GM12873 (cell line): ENCODE results near the gene GTPBP4.

Experiments used
- TF ChIP-seq, protein P1 (sequence below): IDR thresholded peaks from 2 replicates; pipeline ENCODE4 v1.5.1; 2012; ENCODE audit warnings: low read depth, mild to moderate bottlenecking, moderate library complexity, low read length, control low read depth; ENCODE audit not compliant: insufficient read depth; ENCODE audit errors: missing control alignments

Gene GTPBP4

DNA sequence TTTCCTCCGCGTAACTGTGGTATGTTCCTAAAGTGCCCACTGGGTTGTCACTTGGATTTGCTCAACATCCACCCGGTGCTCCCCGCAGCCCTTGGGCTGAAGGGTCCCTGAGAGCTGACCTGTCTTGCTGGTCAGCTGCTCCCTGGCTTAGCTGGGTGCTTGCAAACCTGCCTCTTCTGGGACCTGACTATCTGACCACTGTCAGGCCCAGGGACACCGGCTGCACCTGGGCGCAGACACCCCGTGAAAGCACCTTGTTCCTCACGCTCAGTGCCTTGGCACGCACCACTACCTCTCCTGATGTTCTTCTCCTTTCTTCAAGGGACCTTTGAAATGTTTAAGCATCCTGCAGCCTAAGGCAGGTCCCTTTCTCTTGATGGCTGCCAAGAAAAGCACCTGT is 30.1 kb upstream of the GTPBP4 start:
- TF ChIP-seq, protein P1, sequence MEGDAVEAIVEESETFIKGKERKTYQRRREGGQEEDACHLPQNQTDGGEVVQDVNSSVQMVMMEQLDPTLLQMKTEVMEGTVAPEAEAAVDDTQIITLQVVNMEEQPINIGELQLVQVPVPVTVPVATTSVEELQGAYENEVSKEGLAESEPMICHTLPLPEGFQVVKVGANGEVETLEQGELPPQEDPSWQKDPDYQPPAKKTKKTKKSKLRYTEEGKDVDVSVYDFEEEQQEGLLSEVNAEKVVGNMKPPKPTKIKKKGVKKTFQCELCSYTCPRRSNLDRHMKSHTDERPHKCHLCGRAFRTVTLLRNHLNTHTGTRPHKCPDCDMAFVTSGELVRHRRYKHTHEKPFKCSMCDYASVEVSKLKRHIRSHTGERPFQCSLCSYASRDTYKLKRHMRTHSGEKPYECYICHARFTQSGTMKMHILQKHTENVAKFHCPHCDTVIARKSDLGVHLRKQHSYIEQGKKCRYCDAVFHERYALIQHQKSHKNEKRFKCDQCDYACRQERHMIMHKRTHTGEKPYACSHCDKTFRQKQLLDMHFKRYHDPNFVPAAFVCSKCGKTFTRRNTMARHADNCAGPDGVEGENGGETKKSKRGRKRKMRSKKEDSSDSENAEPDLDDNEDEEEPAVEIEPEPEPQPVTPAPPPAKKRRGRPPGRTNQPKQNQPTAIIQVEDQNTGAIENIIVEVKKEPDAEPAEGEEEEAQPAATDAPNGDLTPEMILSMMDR, result no peak

DNA sequence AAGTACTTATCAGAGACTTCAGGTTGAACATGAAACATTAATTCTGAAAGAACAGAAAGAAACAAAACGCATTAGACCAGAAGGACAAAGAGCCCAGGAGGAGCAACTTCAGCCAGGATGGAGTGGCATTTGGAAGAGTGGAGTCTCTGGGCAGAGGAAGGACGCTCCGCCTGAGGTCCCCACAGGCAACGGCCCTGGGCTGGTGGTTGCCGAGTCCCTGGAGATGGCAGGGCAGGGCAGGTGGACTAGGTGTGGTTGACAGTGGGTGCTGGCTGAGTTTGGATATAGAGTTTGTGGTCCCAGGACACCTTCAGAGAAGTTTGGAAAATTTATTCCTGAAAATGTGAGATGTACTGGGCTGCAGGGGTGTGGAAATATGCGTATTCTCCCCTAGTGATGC is 29.4 kb upstream of the GTPBP4 start:
- TF ChIP-seq, protein P1, result no peak

DNA sequence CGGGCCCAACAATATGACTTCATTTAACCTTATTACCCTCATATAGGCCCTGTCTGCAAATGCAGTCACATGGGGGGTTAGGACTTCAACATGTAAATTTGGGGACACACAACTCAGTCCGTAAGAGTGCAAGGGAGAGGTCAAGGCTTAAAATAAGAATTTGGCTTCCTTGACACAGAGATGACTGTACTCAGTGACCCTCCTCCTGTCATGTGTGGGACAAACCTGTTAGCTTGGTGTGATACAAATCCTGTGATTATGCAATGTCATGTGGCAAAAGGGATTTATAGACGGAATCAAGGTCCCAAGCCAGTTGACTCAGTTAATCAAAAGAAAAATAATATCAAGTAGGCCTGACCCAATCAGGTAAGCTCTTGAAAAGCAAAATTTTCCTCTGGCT is 25.9 kb upstream of the GTPBP4 start:
- TF ChIP-seq, protein P1, result no peak

DNA sequence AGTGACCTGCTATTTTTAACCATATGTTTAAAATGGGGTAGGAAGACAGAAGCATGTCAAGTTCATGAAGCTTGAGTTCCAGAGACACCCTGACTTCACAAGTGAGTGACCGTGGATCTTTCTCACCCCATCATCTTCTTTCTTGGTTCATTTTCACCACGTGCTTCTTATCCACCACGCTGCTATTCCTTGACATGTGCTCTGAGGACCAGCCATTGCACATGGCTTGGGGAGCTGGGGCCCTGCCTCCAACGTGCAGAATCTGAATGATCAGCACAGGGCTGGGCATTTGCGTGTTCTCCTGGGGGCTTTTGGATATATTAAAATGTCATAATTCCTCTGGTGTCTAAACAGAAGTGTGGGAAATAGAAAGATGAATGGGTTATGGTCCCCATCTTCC is 25.0 kb upstream of the GTPBP4 start:
- TF ChIP-seq, protein P1, result no peak

DNA sequence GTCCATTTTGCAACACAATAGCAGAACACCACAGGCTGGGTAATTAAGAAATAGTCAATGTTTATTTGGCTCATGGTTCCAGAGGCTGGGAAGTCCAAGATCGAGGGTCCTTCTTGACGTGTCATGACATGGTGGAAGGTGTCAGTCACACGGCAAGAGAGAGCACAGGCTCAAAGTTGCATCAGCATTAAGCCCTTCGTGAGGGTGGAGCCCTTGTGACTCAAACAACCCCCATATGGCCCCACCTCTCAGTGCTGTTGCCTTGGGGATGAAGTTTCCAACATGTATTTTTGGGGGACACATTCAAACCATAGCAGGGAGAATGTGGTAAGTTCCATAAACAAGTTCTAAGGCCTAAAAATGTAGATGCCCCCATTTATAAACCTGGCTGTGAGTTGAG is 24.6 kb upstream of the GTPBP4 start:
- TF ChIP-seq, protein P1, result no peak

DNA sequence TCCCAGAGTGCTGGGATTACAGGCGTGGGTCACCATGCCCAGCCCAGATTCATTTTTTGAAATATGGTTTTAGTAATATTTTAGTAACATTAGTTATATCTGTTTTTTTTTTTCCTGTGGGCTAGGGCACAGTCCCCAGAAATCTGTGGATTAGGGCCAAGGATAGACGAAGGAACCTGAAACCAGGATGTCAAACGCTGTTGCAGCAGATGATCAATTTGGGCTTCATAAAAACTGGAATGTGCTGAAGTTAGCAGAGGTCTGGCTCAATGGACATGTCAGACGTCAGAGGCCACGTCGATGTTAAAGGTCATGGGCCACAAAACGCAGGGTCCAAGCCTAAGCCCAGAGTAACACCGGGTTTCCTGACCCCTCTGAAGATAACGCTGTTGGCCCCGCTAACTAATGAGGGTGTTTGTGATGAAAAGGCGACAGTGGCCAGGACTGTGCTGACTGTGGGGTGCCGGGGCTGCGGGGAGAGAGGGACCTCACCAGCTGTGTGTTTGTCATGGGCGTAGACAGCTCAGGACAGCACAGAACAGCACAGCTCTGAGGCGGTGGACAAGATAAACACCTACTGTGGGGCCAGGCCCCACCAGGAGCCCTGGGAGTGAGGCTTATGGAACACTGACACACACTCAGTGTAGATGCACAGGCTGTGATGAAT is 23.8 kb upstream of the GTPBP4 start:
- TF ChIP-seq, protein P1, result no peak

DNA sequence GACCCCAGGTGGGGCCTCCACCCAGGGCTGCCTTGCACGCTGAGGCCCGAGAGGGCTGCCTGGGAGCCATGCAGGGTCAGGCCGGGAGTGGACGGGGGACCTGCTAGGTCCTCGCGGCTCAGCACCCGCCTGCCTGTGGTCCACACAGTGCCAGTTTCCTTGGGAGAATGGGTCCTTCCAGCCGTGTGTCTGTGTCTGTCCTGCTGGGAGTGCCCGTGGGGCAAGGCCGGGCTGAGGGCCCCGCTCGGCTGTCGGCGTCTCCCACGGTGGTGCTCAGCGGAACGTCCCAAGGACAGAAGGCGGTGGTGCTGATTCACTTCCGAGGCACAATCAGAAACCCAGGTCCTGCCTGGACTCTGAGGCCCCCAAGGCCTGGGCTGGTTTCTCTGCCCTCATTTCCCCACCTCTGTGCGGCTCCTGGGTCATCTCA is 23.2 kb upstream of the GTPBP4 start:
- TF ChIP-seq, protein P1, result no peak
